Lower leg skin (tissue), 4 donors: ENCODE data around the gene RACGAP1. TPM values are rescaled to one million over a fixed set of nuclear protein-coding genes. Genes with fewer than 3 reads are reported as not detected.
A peak's percentile ranks its signal among the peaks of the same experiment; 100 is the strongest.

Experiments
- DNase-seq, 2 donors: peaks; one replicate each; pipeline ENCODE4 v3.0.0-alpha.2; 2019; ENCODE audit warnings: low spot score in 2 of 2
- H3K4me3 ChIP-seq: fragments of 200-600 bp; sonication (generic); 2 replicates; pipeline ENCODE4 v1.5.1; 2017; ENCODE audit warnings: mild to moderate bottlenecking, low read depth; ENCODE audit not compliant: poor library complexity, severe bottlenecking
- CTCF ChIP-seq, 3 donors: fragments of 450-650 bp; IDR thresholded peaks; one replicate each; pipeline ENCODE4 v1.5.1; 2016; ENCODE audit warnings: antibody characterized with exemption in 3 of 3, mild to moderate bottlenecking in 3 of 3, moderate library complexity in 2 of 3
- POLR2A ChIP-seq, 2 donors: fragments of 450-650 bp; IDR thresholded peaks; one replicate each; pipeline ENCODE4 v1.6.1; 2016 to 2017; ENCODE audit warnings: antibody characterized with exemption in 2 of 2, mild to moderate bottlenecking in 1 of 2, moderate library complexity in 1 of 2
- WGBS, 2 donors: methylation state at CpG; one replicate each; pipeline ENCODE4 v1.1.5; 2018; 5-methylcytosine and 5-hydroxymethylcytosine counted together
- intact Hi-C: fragments of 100-400 bp; cut with DNase I; formaldehyde crosslinking; loops from one replicate; pipeline ENCODE4 v1.15.0; 2023; ENCODE audit warnings: low total_unique reads
- total RNA-seq, 4 donors: library from RNA; depleted of rRNA; stranded (reverse); fragments of >200 nt; gene quantifications; one replicate each; pipeline ENCODE4 v1.1.0, GENCODE V29; 2016

RACGAP1 gene
- 10 to 100 TPM; 11.6 to 16.8 (median 15.9) TPM for total RNA-seq

GRCh38 chr12:50025187-50026059 lies at the start of gene RACGAP1:
TSS of gene RACGAP1 (minus strand) at chr12:50025494. CDS start at chr12:50016715, 8,779 bp downstream.
- 5% methylated on average over 47 of the region's 47 CpGs for WGBS, 2 donors
- intact Hi-C loops = no loop called here
- DNase-seq = peak; percentile 95 to 99
- peak within 1 kb of the TSS; percentile 46 for H3K4me3 ChIP-seq
- TF ChIP-seq POLR2A (IDR thresholded peaks at IDR 0.05) = no peak
- no peak for TF ChIP-seq CTCF (IDR thresholded peaks at IDR 0.05)

- no peak overlapping the region for H3K4me3 ChIP-seq
- TF ChIP-seq CTCF (IDR thresholded peaks at IDR 0.05) (no peak), POLR2A (IDR thresholded peaks at IDR 0.05) (no peak)
- intact Hi-C loops = loop anchor here (5.0 kb wide), 1 partner anchor 206 kb away; no protein-coding TSS in a partner anchor
- 91 to 93% methylated on average over 8 to 10 of the region's 10 CpGs for WGBS, 2 donors
- no peak for DNase-seq
Measured at GRCh38 chr12:50073712-50074111, 48.4 kb upstream of the RACGAP1 start.

- DNase-seq = no peak
- TF ChIP-seq CTCF (IDR thresholded peaks at IDR 0.05) (no peak), POLR2A (IDR thresholded peaks at IDR 0.05) (no peak)
- 58 to 73% methylated on average over 7 of the region's 7 CpGs for WGBS, 2 donors
- intact Hi-C loops = loop anchor here (5.0 kb wide), 1 partner anchor 206 kb away; no protein-coding TSS in a partner anchor
- no peak overlapping the region for H3K4me3 ChIP-seq
Measured at GRCh38 chr12:50073206-50073605, 47.9 kb upstream of the RACGAP1 start.

- 78 to 79% methylated on average over 10 of the region's 10 CpGs for WGBS, 2 donors
- intact Hi-C loops = loop anchor here (5.0 kb wide), 1 partner anchor 205 kb away; no protein-coding TSS in a partner anchor
- TF ChIP-seq CTCF (IDR thresholded peaks at IDR 0.05) = no peak
- TF ChIP-seq POLR2A (IDR thresholded peaks at IDR 0.05) = no peak
- H3K4me3 ChIP-seq = no peak overlapping the region
- no peak for DNase-seq
Measured at GRCh38 chr12:50072198-50072907, 47.1 kb upstream of the RACGAP1 start.

GRCh38 chr12:50070314-50071060 lies 45.2 kb upstream of the RACGAP1 start:
- DNase-seq = peak; percentile 81 to 95
- no peak overlapping the region for H3K4me3 ChIP-seq
- WGBS, 2 donors = 33 to 34% methylated on average over 9 of the region's 9 CpGs
- intact Hi-C loops = loop anchor here (5.0 kb wide), 1 partner anchor 203 kb away; no protein-coding TSS in a partner anchor
- TF ChIP-seq CTCF (IDR thresholded peaks at IDR 0.05) (peak in 1 of 3 donors; percentile 49), POLR2A (IDR thresholded peaks at IDR 0.05) (no peak)
